H1 (cell line): ENCODE data around the gene UBE2E2. TPM values are rescaled to one million over a fixed set of nuclear protein-coding genes. Genes with fewer than 3 reads are reported as not detected.
"Not testable (repeated sequence)": the region's sequence is repeated elsewhere in the genome, so short reads cannot be mapped to it uniquely, and the experiment has no call there.

ENCODE experiments used
- CTCF ChIA-PET: fragments of 300-600 bp; sonication (Branson Sonifier 250); formaldehyde crosslinking; loops from one replicate; lab custom pipeline; 2021; ENCODE audit not compliant: partially characterized antibody; lab: Charles Lee
- POLR2A ChIA-PET: fragments of 300-600 bp; sonication (Branson Sonifier 250); formaldehyde crosslinking; loops from one replicate; lab custom pipeline; 2021; ENCODE audit warnings: inconsistent platforms; ENCODE audit not compliant: partially characterized antibody; lab: Charles Lee
- DNase-seq, 2 experiments: peaks; one replicate each; pipeline versions ENCODE4 v3.0.0 to v3.0.0-alpha.2; 2010 to 2022; ENCODE audit warnings: low spot score in 2 of 2, low read depth in 1 of 2, mixed read lengths in 1 of 2
- FAIRE-seq: peaks from 2 replicates; lab custom pipeline; 2011; peaks lifted over from hg19 to GRCh38; lab: Jason Lieb, UNC
- H2AFZ ChIP-seq: 2 replicates; pipeline ENCODE4 v1.8.1; 2012; ENCODE audit warnings: low read length, inconsistent platforms
- H2AK5ac ChIP-seq: 2 replicates; pipeline ENCODE4 v1.6.1; 2013; ENCODE audit warnings: low read depth, low read length
- H2BK120ac ChIP-seq: replicated peaks from 2 replicates; pipeline ENCODE3; 2013; ENCODE audit warnings: low read depth, low read length, inconsistent platforms
- H2BK12ac ChIP-seq: 2 replicates; pipeline ENCODE4 v1.6.1; 2013; ENCODE audit warnings: low read depth, low read length
- H2BK15ac ChIP-seq: 2 replicates; pipeline ENCODE4 v1.6.1; 2013; ENCODE audit warnings: low read length
- H2BK20ac ChIP-seq: 2 replicates; pipeline ENCODE4 v1.6.1; 2013; ENCODE audit warnings: low read length
- H2BK5ac ChIP-seq: 2 replicates; pipeline ENCODE4 v1.6.1; 2013; ENCODE audit warnings: low read depth, low read length
- H3K14ac ChIP-seq: 2 replicates; pipeline ENCODE4 v1.6.1; 2013; ENCODE audit warnings: inconsistent platforms; ENCODE audit not compliant: insufficient read length
- H3K18ac ChIP-seq: 2 replicates; pipeline ENCODE4 v1.6.1; 2013; ENCODE audit warnings: low read length; ENCODE audit errors: extremely low read depth
- H3K23ac ChIP-seq: 2 replicates; pipeline ENCODE4 v1.6.1; 2013; ENCODE audit warnings: inconsistent platforms; ENCODE audit not compliant: insufficient read length
- H3K23me2 ChIP-seq: 2 replicates; pipeline ENCODE4 v1.6.1; 2013; ENCODE audit warnings: low read depth, low read length
- H3K27ac ChIP-seq: 2 replicates; pipeline ENCODE4 v1.6.1; 2011; ENCODE audit warnings: low read depth, low read length, inconsistent platforms
- H3K27me3 ChIP-seq, 4 experiments: replicated peaks in 1 of 4; 1 replicate in 1 of 4; 2 replicates in 3 of 4; pipeline versions ENCODE4 v1.6.1 to v1.8.1; 2011 to 2013; ENCODE audit warnings: low read length in 3 of 4, mild to moderate bottlenecking in 3 of 4, inconsistent platforms in 2 of 4, mixed read lengths in 2 of 4, moderate library complexity in 1 of 4; ENCODE audit not compliant: control insufficient read depth in 3 of 4, insufficient read depth in 3 of 4; ENCODE audit errors: extremely low read depth in 1 of 4
- H3K36me3 ChIP-seq, 4 experiments: 2 replicates each; pipeline versions ENCODE4 v1.6.1 to v1.8.1; 2011 to 2013; ENCODE audit warnings: mild to moderate bottlenecking in 4 of 4, low read length in 3 of 4, moderate library complexity in 2 of 4, control low read depth in 1 of 4, inconsistent platforms in 1 of 4; ENCODE audit not compliant: insufficient read depth in 4 of 4, control insufficient read depth in 2 of 4
- H3K4ac ChIP-seq: replicated peaks from 2 replicates; pipeline ENCODE3; 2013; ENCODE audit warnings: low read length, low read depth, mixed read lengths, inconsistent platforms; ENCODE audit not compliant: insufficient read length
- H3K4me1 ChIP-seq, 4 experiments: replicated peaks in 1 of 4; 1 replicate in 1 of 4; 2 replicates in 3 of 4; pipeline versions ENCODE4 v1.6.1 to v1.8.1; 2011 to 2013; ENCODE audit warnings: low read length in 3 of 4, inconsistent platforms in 2 of 4, mixed read lengths in 1 of 4; ENCODE audit not compliant: insufficient read depth in 4 of 4, control insufficient read depth in 3 of 4
- H3K4me2 ChIP-seq, 2 experiments: 2 replicates each; pipeline versions ENCODE4 v1.6.1 to v1.8.1; 2011 to 2013; ENCODE audit warnings: low read depth in 2 of 2, low read length in 2 of 2, control low read depth in 1 of 2, inconsistent platforms in 1 of 2, mild to moderate bottlenecking in 1 of 2; ENCODE audit not compliant: insufficient read depth in 1 of 2
- H3K4me3 ChIP-seq, 4 experiments: fragments of 200-600, 300-600 bp in 1 of 4; sonication (generic), shearing (Covaris generic), sonication (Bioruptor Twin) in 1 of 4; 2 replicates each; pipeline versions ENCODE4 v1.5.1 to v1.8.1; 2011 to 2016; ENCODE audit warnings: low read length in 4 of 4, low read depth in 3 of 4, control low read depth in 2 of 4, inconsistent platforms in 2 of 4, mild to moderate bottlenecking in 2 of 4, mixed read lengths in 1 of 4, moderate library complexity in 1 of 4; ENCODE audit not compliant: insufficient read depth in 2 of 4; ENCODE audit errors: extremely low read depth in 1 of 4
- H3K56ac ChIP-seq: replicated peaks from 2 replicates; pipeline ENCODE3; 2013; ENCODE audit warnings: low read depth, mild to moderate bottlenecking, mixed read lengths, low read length, inconsistent platforms; ENCODE audit not compliant: insufficient read length
- H3K79me1 ChIP-seq: 2 replicates; pipeline ENCODE4 v1.6.1; 2013; ENCODE audit warnings: low read depth, low read length, control low read depth
- H3K79me2 ChIP-seq, 2 experiments: 2 replicates each; pipeline versions ENCODE4 v1.6.1 to v1.8.1; 2012 to 2013; ENCODE audit warnings: low read length in 2 of 2, mild to moderate bottlenecking in 2 of 2, inconsistent platforms in 1 of 2; ENCODE audit not compliant: insufficient read depth in 2 of 2, control insufficient read depth in 1 of 2
- H3K9ac ChIP-seq, 4 experiments: replicated peaks in 1 of 4; 1 replicate in 1 of 4; 2 replicates in 3 of 4; pipeline versions ENCODE4 v1.6.1 to v1.8.1; 2011 to 2013; ENCODE audit warnings: low read depth in 3 of 4, low read length in 3 of 4, control low read depth in 2 of 4, mild to moderate bottlenecking in 2 of 4, moderate library complexity in 2 of 4, inconsistent platforms in 1 of 4; ENCODE audit errors: extremely low read depth in 1 of 4
- H3K9me3 ChIP-seq, 2 experiments: 2 replicates each; pipeline versions ENCODE4 v1.6.1 to v1.8.1; 2012 to 2013; ENCODE audit warnings: mild to moderate bottlenecking in 2 of 2, moderate library complexity in 2 of 2, control low read depth in 1 of 2, inconsistent platforms in 1 of 2, low read depth in 1 of 2, low read length in 1 of 2, mixed read lengths in 1 of 2; ENCODE audit not compliant: insufficient read depth in 2 of 2
- H4K20me1 ChIP-seq, 2 experiments: replicated peaks in 1 of 2; 2 replicates each; pipeline versions ENCODE3 to v1.8.1; 2011 to 2013; ENCODE audit warnings: inconsistent platforms in 2 of 2, low read length in 2 of 2, mild to moderate bottlenecking in 1 of 2; ENCODE audit not compliant: insufficient read depth in 2 of 2, control insufficient read depth in 1 of 2
- H4K5ac ChIP-seq: 2 replicates; pipeline ENCODE4 v1.6.1; 2013; ENCODE audit warnings: low read length, low read depth, mixed read lengths, inconsistent platforms; ENCODE audit not compliant: insufficient read length
- H4K8ac ChIP-seq: 2 replicates; pipeline ENCODE4 v1.8.0; 2013; ENCODE audit warnings: mild to moderate bottlenecking, moderate library complexity, low read length, inconsistent platforms; ENCODE audit not compliant: insufficient read depth; ENCODE audit errors: extremely low read depth
- H4K91ac ChIP-seq: replicated peaks from 2 replicates; pipeline ENCODE3; 2013; ENCODE audit warnings: low read length, mixed read lengths, inconsistent platforms; ENCODE audit not compliant: insufficient read length
- WGBS, 2 experiments: shearing (Covaris generic) in 1 of 2; methylation state at CpG; one replicate each; pipeline versions ENCODE4 v1.1.6 to v1.1.7; 2013 to 2015; ENCODE audit warnings: low lambda C conversion rate in 2 of 2, mixed read lengths in 2 of 2, inconsistent platforms in 1 of 2, low coverage in 1 of 2, missing lambda C conversion rate in 1 of 2; ENCODE audit not compliant: insufficient replicate concordance in 2 of 2, insufficient coverage in 1 of 2, insufficient read length in 1 of 2; ENCODE audit errors: extremely low coverage in 1 of 2, missing lambda C conversion rate in 1 of 2; 5-methylcytosine and 5-hydroxymethylcytosine counted together
- polyA plus RNA-seq, 7 experiments: library from polyadenylated mRNA; depleted of rRNA in 3 of 7; stranded (reverse) in 5 of 7; unstranded in 2 of 7; fragments of >200 nt in 5 of 7; fragments of 200-250 nt in 2 of 7; gene quantifications; 1 replicate in 5 of 7; 2 replicates in 1 of 7; 4 replicates in 1 of 7; pipeline versions ENCODE4 v1.2.1 to v1.2.3, GENCODE V29; 2011 to 2013; ENCODE audit warnings: missing spikeins in 2 of 7, mixed read lengths in 2 of 7
- total RNA-seq: library from RNA; stranded (reverse); fragmentation: NEBNext Ultra II Directional; extraction: Animal tissue kit (Norgen Biotek cat#: 25700); gene quantifications from 2 replicates; pipeline ENCODE4 v1.2.1, GENCODE V29; 2021

Gene UBE2E2
- total and polyA plus RNA-seq, 2 of the 8 experiments (the other 6 are each of a cell fraction or from before 2014, with no cell fraction given), result 57.6 to 70.6 TPM

GRCh38 chr3:23618475-23618874 is 415.3 kb downstream of the UBE2E2 start:
- H4K20me1 ChIP-seq, H3K56ac ChIP-seq, H3K79me2 ChIP-seq, H3K4me3 ChIP-seq, H2BK12ac ChIP-seq, FAIRE-seq, H3K27me3 ChIP-seq, H2BK20ac ChIP-seq, DNase-seq, H4K5ac ChIP-seq, H3K9me3 ChIP-seq, H3K4me1 ChIP-seq, H3K79me1 ChIP-seq, H3K23me2 ChIP-seq, H2BK5ac ChIP-seq, H3K36me3 ChIP-seq, H3K4me2 ChIP-seq, H2BK120ac ChIP-seq, H3K27ac ChIP-seq, H2AFZ ChIP-seq, POLR2A ChIA-PET, H4K91ac ChIP-seq, H3K4ac ChIP-seq, H4K8ac ChIP-seq, H2BK15ac ChIP-seq, H2AK5ac ChIP-seq, H3K9ac ChIP-seq, H3K14ac ChIP-seq, H3K23ac ChIP-seq, H3K18ac ChIP-seq: not testable (repeated sequence)
- 100% methylated on average over 2 of the region's 2 CpGs; no CpG with 5 or more reads in 1 of the 2 experiments for whole genome bisulfite sequencing, 2 experiments
- CTCF ChIA-PET, result interaction anchor here (0.6 to 1.6 kb wide), 2 partner anchors 21 to 143 kb away, joined by 3 to 5 read pairs; no protein-coding TSS in a partner anchor
